ENCODE results near the gene INSYN2B.

INSYN2B gene

GRCh38 chr5:169831331-169831730 lies 149.0 kb downstream of the INSYN2B start:
- H3K4me2 ChIP-seq (ENCODE audit: insufficient read depth, low read length, poor library complexity, severe bottlenecking) = no peak overlapping the region
- H3K14ac ChIP-seq (ENCODE audit: low read length) = no peak overlapping the region
- no peak overlapping the region for H3K18ac ChIP-seq (ENCODE audit: low read length)
- no CpG with 5 or more reads among the region's 1 CpG for WGBS, 2 donors (ENCODE audit: extremely low coverage in 2 of 2, insufficient read length in 2 of 2, insufficient replicate concordance in 1 of 2)
- no peak for DNase-seq (ENCODE audit: low spot score)
- H4K91ac ChIP-seq (ENCODE audit: low read depth, low read length, poor library complexity) = no peak overlapping the region
- no peak overlapping the region for H2AFZ ChIP-seq (ENCODE audit: low read length)
- no peak overlapping the region for H3K27ac ChIP-seq (replicated peaks; ENCODE audit: low read length)
- H3K4ac ChIP-seq (ENCODE audit: low read length) = no peak overlapping the region
- H2BK12ac ChIP-seq (ENCODE audit: low read length) = no peak overlapping the region
- H3K79me1 ChIP-seq (ENCODE audit: low read depth, low read length) = no peaks in the 10 kb centered on the region
- H3K4me3 ChIP-seq (ENCODE audit: low read length in 2 of 2) = no peak overlapping the region
- no peak overlapping the region for H3K23ac ChIP-seq (ENCODE audit: low read depth, low read length, poor library complexity)
- no peak overlapping the region for H2BK120ac ChIP-seq (ENCODE audit: low read depth, low read length)
- H3K4me1 ChIP-seq (ENCODE audit: control insufficient read depth in 2 of 2, insufficient read depth in 1 of 2, low read depth in 1 of 2, low read length in 2 of 2) = peaks cover 0 to 5% of the 10 kb centered on the region in 2 donors
- no peaks in the 10 kb centered on the region for H3K27me3 ChIP-seq (ENCODE audit: control insufficient read depth in 3 of 3, insufficient read depth in 3 of 3, low read depth in 1 of 3, low read length in 3 of 3)
- no peak overlapping the region for H2BK15ac ChIP-seq (ENCODE audit: low read length)
- no peak overlapping the region for H4K8ac ChIP-seq (ENCODE audit: low read depth, low read length)
- H3K9ac ChIP-seq (ENCODE audit: low read depth, low read length, poor library complexity) = no peak overlapping the region
- no peaks in the 10 kb centered on the region for H3K9me3 ChIP-seq (replicated peaks in 1 of 2; ENCODE audit: control insufficient read depth in 2 of 2, insufficient read depth in 1 of 2, low read depth in 1 of 2, low read length in 2 of 2)
- no peaks in the 10 kb centered on the region for H3K36me3 ChIP-seq (replicated peaks in 1 of 2; ENCODE audit: control insufficient read depth in 2 of 2, insufficient read depth in 2 of 2, low read length in 2 of 2)
- H2AK5ac ChIP-seq (ENCODE audit: low read depth, low read length) = no peak overlapping the region
- no peak overlapping the region for H2BK5ac ChIP-seq (ENCODE audit: low read length)

GRCh38 chr5:169828385-169828784 lies 151.9 kb downstream of the INSYN2B start:
- Histone ChIP-seq H3K14ac (ENCODE audit: low read length) (no peak overlapping the region), H4K91ac (ENCODE audit: low read depth, low read length, poor library complexity) (no peak overlapping the region), H3K27ac (replicated peaks; ENCODE audit: low read length) (no peak overlapping the region), H3K36me3 (replicated peaks in 1 of 2; ENCODE audit: control insufficient read depth in 2 of 2, insufficient read depth in 2 of 2, low read length in 2 of 2) (no peaks in the 10 kb centered on the region), H3K23ac (ENCODE audit: low read depth, low read length, poor library complexity) (no peak overlapping the region), H3K4me2 (ENCODE audit: insufficient read depth, low read length, poor library complexity, severe bottlenecking) (no peak overlapping the region), H3K9me3 (replicated peaks in 1 of 2; ENCODE audit: control insufficient read depth in 2 of 2, insufficient read depth in 1 of 2, low read depth in 1 of 2, low read length in 2 of 2) (no peaks in the 10 kb centered on the region), H3K4me3 (ENCODE audit: low read length in 2 of 2) (no peak overlapping the region), H2AK5ac (ENCODE audit: low read depth, low read length) (no peak overlapping the region), H4K8ac (ENCODE audit: low read depth, low read length) (no peak overlapping the region), H2BK120ac (ENCODE audit: low read depth, low read length) (no peak overlapping the region), H3K4me1 (ENCODE audit: control insufficient read depth in 2 of 2, insufficient read depth in 1 of 2, low read depth in 1 of 2, low read length in 2 of 2) (peaks cover 0 to 3% of the 10 kb centered on the region in 2 donors), H2BK5ac (ENCODE audit: low read length) (no peak overlapping the region), H2BK12ac (ENCODE audit: low read length) (no peak overlapping the region), H3K4ac (ENCODE audit: low read length) (no peak overlapping the region), H2BK15ac (ENCODE audit: low read length) (no peak overlapping the region), H2AFZ (ENCODE audit: low read length) (no peak overlapping the region), H3K18ac (ENCODE audit: low read length) (no peak overlapping the region), H3K27me3 (ENCODE audit: control insufficient read depth in 3 of 3, insufficient read depth in 3 of 3, low read depth in 1 of 3, low read length in 3 of 3) (no peaks in the 10 kb centered on the region), H3K9ac (ENCODE audit: low read depth, low read length, poor library complexity) (no peak overlapping the region), H3K79me1 (ENCODE audit: low read depth, low read length) (no peaks in the 10 kb centered on the region)
- WGBS, 2 donors (ENCODE audit: extremely low coverage in 2 of 2, insufficient read length in 2 of 2, insufficient replicate concordance in 1 of 2) = no CpG with 5 or more reads among the region's 4 CpGs
- no peak for DNase-seq (ENCODE audit: low spot score)

GRCh38 chr5:169827769-169828168 lies 152.5 kb downstream of the INSYN2B start:
- no peak overlapping the region for H3K9ac ChIP-seq (ENCODE audit: low read depth, low read length, poor library complexity)
- no peak overlapping the region for H2BK5ac ChIP-seq (ENCODE audit: low read length)
- H3K27ac ChIP-seq (replicated peaks; ENCODE audit: low read length) = no peak overlapping the region
- no peak overlapping the region for H3K4me2 ChIP-seq (ENCODE audit: insufficient read depth, low read length, poor library complexity, severe bottlenecking)
- no peaks in the 10 kb centered on the region for H3K79me1 ChIP-seq (ENCODE audit: low read depth, low read length)
- H2BK15ac ChIP-seq (ENCODE audit: low read length) = no peak overlapping the region
- H4K91ac ChIP-seq (ENCODE audit: low read depth, low read length, poor library complexity) = no peak overlapping the region
- H3K4me3 ChIP-seq (ENCODE audit: low read length in 2 of 2) = no peak overlapping the region
- H3K23ac ChIP-seq (ENCODE audit: low read depth, low read length, poor library complexity) = no peak overlapping the region
- H2AK5ac ChIP-seq (ENCODE audit: low read depth, low read length) = no peak overlapping the region
- H3K27me3 ChIP-seq (ENCODE audit: control insufficient read depth in 3 of 3, insufficient read depth in 3 of 3, low read depth in 1 of 3, low read length in 3 of 3) = no peaks in the 10 kb centered on the region
- no peaks in the 10 kb centered on the region for H3K9me3 ChIP-seq (replicated peaks in 1 of 2; ENCODE audit: control insufficient read depth in 2 of 2, insufficient read depth in 1 of 2, low read depth in 1 of 2, low read length in 2 of 2)
- H2BK120ac ChIP-seq (ENCODE audit: low read depth, low read length) = no peak overlapping the region
- H3K18ac ChIP-seq (ENCODE audit: low read length) = no peak overlapping the region
- H3K4ac ChIP-seq (ENCODE audit: low read length) = no peak overlapping the region
- no peak overlapping the region for H2BK12ac ChIP-seq (ENCODE audit: low read length)
- WGBS, 2 donors (ENCODE audit: extremely low coverage in 2 of 2, insufficient read length in 2 of 2, insufficient replicate concordance in 1 of 2) = no CpG with 5 or more reads among the region's 3 CpGs
- DNase-seq (ENCODE audit: low spot score) = no peak
- no peak overlapping the region for H4K8ac ChIP-seq (ENCODE audit: low read depth, low read length)
- no peaks in the 10 kb centered on the region for H3K36me3 ChIP-seq (replicated peaks in 1 of 2; ENCODE audit: control insufficient read depth in 2 of 2, insufficient read depth in 2 of 2, low read length in 2 of 2)
- no peak overlapping the region for H3K14ac ChIP-seq (ENCODE audit: low read length)
- H2AFZ ChIP-seq (ENCODE audit: low read length) = no peak overlapping the region
- H3K4me1 ChIP-seq (ENCODE audit: control insufficient read depth in 2 of 2, insufficient read depth in 1 of 2, low read depth in 1 of 2, low read length in 2 of 2) = peaks cover 0 to 2% of the 10 kb centered on the region in 2 donors

- H2AFZ ChIP-seq (ENCODE audit: low read length) = no peak overlapping the region
- H3K27me3 ChIP-seq (ENCODE audit: control insufficient read depth in 3 of 3, insufficient read depth in 3 of 3, low read depth in 1 of 3, low read length in 3 of 3) = no peaks in the 10 kb centered on the region
- no peak overlapping the region for H2BK12ac ChIP-seq (ENCODE audit: low read length)
- no peak overlapping the region for H2AK5ac ChIP-seq (ENCODE audit: low read depth, low read length)
- no peaks in the 10 kb centered on the region for H3K9me3 ChIP-seq (replicated peaks in 1 of 2; ENCODE audit: control insufficient read depth in 2 of 2, insufficient read depth in 1 of 2, low read depth in 1 of 2, low read length in 2 of 2)
- H3K4me3 ChIP-seq (ENCODE audit: low read length in 2 of 2) = no peak overlapping the region
- peaks cover 0 to 1% of the 10 kb centered on the region in 2 donors for H3K4me1 ChIP-seq (ENCODE audit: control insufficient read depth in 2 of 2, insufficient read depth in 1 of 2, low read depth in 1 of 2, low read length in 2 of 2)
- H3K4ac ChIP-seq (ENCODE audit: low read length) = no peak overlapping the region
- H4K91ac ChIP-seq (ENCODE audit: low read depth, low read length, poor library complexity) = no peak overlapping the region
- no peak overlapping the region for H3K4me2 ChIP-seq (ENCODE audit: insufficient read depth, low read length, poor library complexity, severe bottlenecking)
- no peak overlapping the region for H4K8ac ChIP-seq (ENCODE audit: low read depth, low read length)
- no peak overlapping the region for H3K23ac ChIP-seq (ENCODE audit: low read depth, low read length, poor library complexity)
- H3K27ac ChIP-seq (replicated peaks; ENCODE audit: low read length) = no peak overlapping the region
- H3K36me3 ChIP-seq (replicated peaks in 1 of 2; ENCODE audit: control insufficient read depth in 2 of 2, insufficient read depth in 2 of 2, low read length in 2 of 2) = no peaks in the 10 kb centered on the region
- H2BK5ac ChIP-seq (ENCODE audit: low read length) = no peak overlapping the region
- H3K9ac ChIP-seq (ENCODE audit: low read depth, low read length, poor library complexity) = no peak overlapping the region
- no peak for DNase-seq (ENCODE audit: low spot score)
- H2BK15ac ChIP-seq (ENCODE audit: low read length) = no peak overlapping the region
- H2BK120ac ChIP-seq (ENCODE audit: low read depth, low read length) = no peak overlapping the region
- no peak overlapping the region for H3K18ac ChIP-seq (ENCODE audit: low read length)
- H3K14ac ChIP-seq (ENCODE audit: low read length) = no peak overlapping the region
- no CpG with 5 or more reads among the region's 5 CpGs for WGBS, 2 donors (ENCODE audit: extremely low coverage in 2 of 2, insufficient read length in 2 of 2, insufficient replicate concordance in 1 of 2)
- no peaks in the 10 kb centered on the region for H3K79me1 ChIP-seq (ENCODE audit: low read depth, low read length)
These were observed 153.7 kb downstream of the INSYN2B start for GRCh38 chr5:169826618-169827017.

All from neuronal stem cell (in vitro differentiated cells).